ENCODE results near the gene KCNJ16.

The KCNJ16 gene

DNA sequence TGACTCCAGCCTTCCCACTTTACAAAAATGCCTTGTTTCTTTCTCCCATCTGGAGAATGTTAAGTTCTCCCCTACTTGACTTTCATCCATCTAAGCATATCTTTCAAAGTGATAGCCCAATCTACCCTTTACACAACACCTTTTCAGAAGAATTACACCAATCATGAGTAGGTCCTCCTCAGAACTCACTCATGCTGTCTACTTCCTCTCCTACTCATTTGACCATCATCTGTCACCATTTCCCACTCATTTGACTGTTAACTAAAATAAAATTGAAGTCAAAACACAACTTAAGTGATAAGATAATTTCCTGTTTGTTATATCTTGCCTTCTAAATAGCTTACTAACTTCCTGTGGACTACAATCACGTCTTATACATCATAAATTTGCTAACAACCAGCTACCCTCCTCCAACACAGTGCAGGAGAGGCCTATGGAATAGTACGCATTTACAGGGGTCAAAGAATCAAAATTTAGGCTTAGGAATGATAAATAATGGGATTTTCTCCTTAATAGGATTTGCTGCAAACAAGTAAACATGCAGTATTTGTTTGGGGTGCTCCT, 16.1 kb downstream of the KCNJ16 start:
- TF ChIP-seq, protein P1, sequence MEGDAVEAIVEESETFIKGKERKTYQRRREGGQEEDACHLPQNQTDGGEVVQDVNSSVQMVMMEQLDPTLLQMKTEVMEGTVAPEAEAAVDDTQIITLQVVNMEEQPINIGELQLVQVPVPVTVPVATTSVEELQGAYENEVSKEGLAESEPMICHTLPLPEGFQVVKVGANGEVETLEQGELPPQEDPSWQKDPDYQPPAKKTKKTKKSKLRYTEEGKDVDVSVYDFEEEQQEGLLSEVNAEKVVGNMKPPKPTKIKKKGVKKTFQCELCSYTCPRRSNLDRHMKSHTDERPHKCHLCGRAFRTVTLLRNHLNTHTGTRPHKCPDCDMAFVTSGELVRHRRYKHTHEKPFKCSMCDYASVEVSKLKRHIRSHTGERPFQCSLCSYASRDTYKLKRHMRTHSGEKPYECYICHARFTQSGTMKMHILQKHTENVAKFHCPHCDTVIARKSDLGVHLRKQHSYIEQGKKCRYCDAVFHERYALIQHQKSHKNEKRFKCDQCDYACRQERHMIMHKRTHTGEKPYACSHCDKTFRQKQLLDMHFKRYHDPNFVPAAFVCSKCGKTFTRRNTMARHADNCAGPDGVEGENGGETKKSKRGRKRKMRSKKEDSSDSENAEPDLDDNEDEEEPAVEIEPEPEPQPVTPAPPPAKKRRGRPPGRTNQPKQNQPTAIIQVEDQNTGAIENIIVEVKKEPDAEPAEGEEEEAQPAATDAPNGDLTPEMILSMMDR (IDR thresholded peaks at IDR 0.05; ENCODE audit: borderline replicate concordance, control extremely low read depth, extremely low read depth, insufficient read depth, missing control alignments), result no peak

DNA sequence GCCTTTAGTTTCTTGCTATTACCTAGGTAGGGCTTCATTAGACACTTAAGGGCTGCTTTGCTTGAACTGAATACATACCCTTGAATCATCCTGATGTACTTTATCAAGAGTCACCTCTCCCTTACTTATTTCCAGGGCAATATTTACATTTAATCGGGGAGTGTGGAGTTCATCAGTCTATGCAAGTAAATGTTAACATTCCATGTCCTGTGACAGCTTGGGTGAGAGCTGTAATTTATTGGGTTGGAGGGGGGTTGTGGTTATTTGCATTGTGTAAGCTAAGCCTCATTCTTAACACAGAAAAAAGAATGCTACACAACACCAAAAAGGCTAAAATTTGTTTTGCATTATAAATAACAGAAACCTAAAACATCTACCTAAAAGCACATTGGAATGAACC, 16.7 kb downstream of the KCNJ16 start:
- in situ Hi-C loops (cut with MboI; ENCODE audit: low sequenced_read_pairs, unreplicated experiment), result no loop called here
- no peak for DNase-seq (ENCODE audit: low spot score)
- TF ChIP-seq, protein P1 (IDR thresholded peaks at IDR 0.05; ENCODE audit: borderline replicate concordance, control extremely low read depth, extremely low read depth, insufficient read depth, missing control alignments), result no peak

More for the DNA sequence above, 16.1 kb downstream of the KCNJ16 start:
- in situ Hi-C loops (cut with MboI; ENCODE audit: low sequenced_read_pairs, unreplicated experiment), result no loop called here
- DNase-seq (ENCODE audit: low spot score), result no peak

- no peak for DNase-seq (ENCODE audit: low spot score)
- TF ChIP-seq, protein P1 (IDR thresholded peaks at IDR 0.05; ENCODE audit: borderline replicate concordance, control extremely low read depth, extremely low read depth, insufficient read depth, missing control alignments), result no peak
- in situ Hi-C loops (cut with MboI; ENCODE audit: low sequenced_read_pairs, unreplicated experiment), result no loop called here
Observed at GRCh38 chr17:70093163-70093562, 18.1 kb downstream of the KCNJ16 start.

- in situ Hi-C loops (cut with MboI; ENCODE audit: low sequenced_read_pairs, unreplicated experiment), result no loop called here
- TF ChIP-seq, protein P1 (IDR thresholded peaks at IDR 0.05; ENCODE audit: borderline replicate concordance, control extremely low read depth, extremely low read depth, insufficient read depth, missing control alignments), result no peak
- no peak for DNase-seq (ENCODE audit: low spot score)
Observed at GRCh38 chr17:70095455-70095854, 20.4 kb downstream of the KCNJ16 start.

- TF ChIP-seq, protein P1 (IDR thresholded peaks at IDR 0.05; ENCODE audit: borderline replicate concordance, control extremely low read depth, extremely low read depth, insufficient read depth, missing control alignments), result no peak
- DNase-seq (ENCODE audit: low spot score), result no peak
- in situ Hi-C loops (cut with MboI; ENCODE audit: low sequenced_read_pairs, unreplicated experiment), result no loop called here
Observed at GRCh38 chr17:70096861-70097260, 21.8 kb downstream of the KCNJ16 start.

DNA sequence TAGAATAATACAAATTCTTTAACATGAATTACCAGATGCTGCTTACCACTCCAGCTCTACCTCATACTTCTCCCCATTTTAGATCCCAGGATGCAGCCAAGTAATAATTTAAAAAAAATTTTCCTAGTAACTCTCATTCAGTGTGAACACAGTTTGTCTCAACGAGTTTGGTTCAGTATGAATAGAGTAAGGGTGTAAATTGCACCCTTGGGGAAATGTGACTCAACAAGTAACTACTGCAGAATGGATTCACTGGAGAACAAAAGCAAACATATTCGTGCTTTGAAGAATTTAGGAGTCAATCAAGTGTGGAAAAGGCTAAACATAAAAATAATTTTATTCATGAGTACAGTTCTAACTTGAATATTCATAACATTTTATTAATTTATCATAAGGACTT, 23.0 kb downstream of the KCNJ16 start:
- TF ChIP-seq, protein P1 (IDR thresholded peaks at IDR 0.05; ENCODE audit: borderline replicate concordance, control extremely low read depth, extremely low read depth, insufficient read depth, missing control alignments), result no peak
- in situ Hi-C loops (cut with MboI; ENCODE audit: low sequenced_read_pairs, unreplicated experiment), result no loop called here
- DNase-seq (ENCODE audit: low spot score), result no peak
